PC-9 (cell line): ENCODE measurements around the gene PPCDC. TPM values are rescaled to one million over a fixed set of nuclear protein-coding genes. Genes with fewer than 3 reads are reported as not detected.

Source experiments
- BruUV-seq: library from RNA; stranded (reverse); fragments of 400-500 nt; replicated peaks from 2 replicates; lab custom pipeline; 2021; lab: Mats Ljungman, UMichigan
- CTCF ChIA-PET: fragments of 300-600 bp; sonication (Branson Sonifier 250); formaldehyde crosslinking; loops from one replicate; lab custom pipeline; 2022; ENCODE audit warnings: antibody characterized with exemption; lab: Charles Lee
- POLR2A ChIA-PET: fragments of 300-600 bp; sonication (Branson Sonifier 250); formaldehyde crosslinking; loops from one replicate; lab custom pipeline; 2022; ENCODE audit warnings: antibody characterized with exemption; ENCODE audit not compliant: unreplicated experiment; lab: Charles Lee
- DNase-seq, 2 experiments: peaks; one replicate each; pipeline versions ENCODE4 v3.0.0 to v3.0.0-alpha.2; 2015 to 2022; ENCODE audit warnings: mixed read lengths in 1 of 2
- H2AFZ ChIP-seq: fragments of 200-600 bp; sonication (generic); 2 replicates; pipeline ENCODE4 v1.8.1; 2017; ENCODE audit warnings: antibody characterized with exemption
- H3F3A ChIP-seq: fragments of 200-600 bp; sonication (generic); 2 replicates; pipeline ENCODE4 v1.8.1; 2017; ENCODE audit warnings: antibody characterized with exemption, mild to moderate bottlenecking, low read depth; ENCODE audit not compliant: insufficient read depth
- H3K27ac ChIP-seq: fragments of 200-600 bp; sonication (generic); 2 replicates; pipeline ENCODE4 v1.6.1; 2016; ENCODE audit warnings: mixed run types
- H3K27me3 ChIP-seq: fragments of 200-600 bp; sonication (generic); 2 replicates; pipeline ENCODE4 v1.6.1; 2016; ENCODE audit warnings: low read depth, mixed run types; ENCODE audit not compliant: insufficient read depth
- H3K36me3 ChIP-seq: fragments of 200-600 bp; sonication (generic); 2 replicates; pipeline ENCODE4 v1.6.1; 2016; ENCODE audit warnings: low read depth, mixed run types
- H3K4me1 ChIP-seq: fragments of 200-600 bp; sonication (generic); replicated peaks from 2 replicates; pipeline ENCODE4 v1.6.1; 2016; ENCODE audit warnings: mixed run types; ENCODE audit not compliant: insufficient read depth
- H3K4me2 ChIP-seq: fragments of 200-600 bp; sonication (generic); 2 replicates; pipeline ENCODE4 v1.6.1; 2017; ENCODE audit warnings: mixed run types
- H3K4me3 ChIP-seq: fragments of 200-600 bp; sonication (generic); 2 replicates; pipeline ENCODE4 v1.6.1; 2016; ENCODE audit warnings: mixed run types
- H3K79me2 ChIP-seq: fragments of 200-600 bp; sonication (generic); 2 replicates; pipeline ENCODE4 v1.6.1; 2017; ENCODE audit warnings: low read depth, mixed run types
- H3K9me2 ChIP-seq: fragments of 200-600 bp; sonication (generic); 2 replicates; pipeline ENCODE4 v1.8.1; 2017; ENCODE audit warnings: mild to moderate bottlenecking; ENCODE audit not compliant: insufficient read depth
- H3K9me3 ChIP-seq: fragments of 200-600 bp; sonication (generic); 2 replicates; pipeline ENCODE4 v1.8.1; 2016; ENCODE audit warnings: low read depth; ENCODE audit not compliant: insufficient read depth
- H4K20me1 ChIP-seq: fragments of 200-600 bp; sonication (generic); 2 replicates; pipeline ENCODE4 v1.8.1; 2017; ENCODE audit not compliant: insufficient read depth
- CTCF ChIP-seq: fragments of 200-600 bp; sonication (generic); conservative IDR thresholded peaks from 2 replicates; pipeline ENCODE4 v1.6.1; 2017; ENCODE audit warnings: mixed run types, antibody characterized with exemption, mild to moderate bottlenecking, moderate library complexity
- EZH2 ChIP-seq: fragments of 200-600 bp; sonication (generic); IDR thresholded peaks from 2 replicates; pipeline ENCODE4 v1.8.0; 2017; ENCODE audit warnings: antibody characterized with exemption, low read depth
- intact Hi-C: fragments of 100-400 bp; cut with micrococcal nuclease; formaldehyde crosslinking; loops from one replicate; pipeline ENCODE4 v1.10.0; 2022; ENCODE audit not compliant: unreplicated experiment
- total RNA-seq: library from RNA; stranded (reverse); gene quantifications from 2 replicates; pipeline ENCODE4 v1.2.3, GENCODE V29; 2021

The PPCDC gene
- total RNA-seq, 1 experiment from 2014 or later = 24.4 TPM

- no peaks in the 10 kb centered on the region for H3K9me3 ChIP-seq
- H3K27ac ChIP-seq = no peak overlapping the region
- BruUV-seq = no TSS peak
- no peak overlapping the region for H3K4me3 ChIP-seq
- DNase-seq = no peak
- TF ChIP-seq EZH2 = no peak
- TF ChIP-seq CTCF = no peak
- H3K36me3 ChIP-seq = no peaks in the 10 kb centered on the region
- peaks cover 26% of the 10 kb centered on the region for H3K4me1 ChIP-seq
- H4K20me1 ChIP-seq = no peaks in the 10 kb centered on the region
- peaks cover 39% of the 10 kb centered on the region; the same call in 1 of the 2 replicates for H3F3A ChIP-seq
- no peaks in the 10 kb centered on the region for H3K79me2 ChIP-seq
- CTCF ChIA-PET = no interaction called here
- H2AFZ ChIP-seq = no peak overlapping the region
- no peaks in the 10 kb centered on the region for H3K9me2 ChIP-seq
- no peak overlapping the region for H3K4me2 ChIP-seq
- POLR2A ChIA-PET = no interaction called here
- intact Hi-C loops = no loop called here
- no peaks in the 10 kb centered on the region for H3K27me3 ChIP-seq
Measured at GRCh38 chr15:75059607-75060006, 36.2 kb downstream of the PPCDC start.

GRCh38 chr15:75061272-75061671 lies 37.9 kb downstream of the PPCDC start:
- Histone ChIP-seq H3K9me3 (no peaks in the 10 kb centered on the region), H3K4me2 (no peak overlapping the region), H3K9me2 (no peaks in the 10 kb centered on the region), H3K4me1 (peaks cover 39% of the 10 kb centered on the region), H3K27ac (no peak overlapping the region), H3K4me3 (no peak overlapping the region), H3K36me3 (no peaks in the 10 kb centered on the region), H3K79me2 (no peaks in the 10 kb centered on the region), H3F3A (peaks cover 49% of the 10 kb centered on the region), H3K27me3 (no peaks in the 10 kb centered on the region), H2AFZ (no peak overlapping the region), H4K20me1 (no peaks in the 10 kb centered on the region)
- no peak for DNase-seq
- ChIA-PET CTCF (interaction anchor here (1.1 kb wide), 1 partner anchor 18 kb away, joined by 4 read pairs; no protein-coding TSS in a partner anchor), POLR2A (no interaction called here)
- intact Hi-C loops = no loop called here
- no TSS peak for BruUV-seq
- TF ChIP-seq EZH2 (no peak), CTCF (no peak)

- intact Hi-C loops = no loop called here
Measured at GRCh38 chr15:75062706-75063105, 39.3 kb downstream of the PPCDC start.

More at GRCh38 chr15:75062706-75063105, 39.3 kb downstream of the PPCDC start:
- no peak overlapping the region for H3K4me3 ChIP-seq
- no peak overlapping the region for H2AFZ ChIP-seq
- H4K20me1 ChIP-seq = no peaks in the 10 kb centered on the region
- DNase-seq = no peak
- TF ChIP-seq CTCF (no peak), EZH2 (no peak)
- no peak overlapping the region for H3K4me2 ChIP-seq
- peaks cover 49% of the 10 kb centered on the region for H3F3A ChIP-seq
- no peaks in the 10 kb centered on the region for H3K9me2 ChIP-seq
- H3K4me1 ChIP-seq = peaks cover 46% of the 10 kb centered on the region
- BruUV-seq = no TSS peak
- no peaks in the 10 kb centered on the region for H3K79me2 ChIP-seq
- CTCF ChIA-PET = interaction anchor here (1.1 kb wide), 1 partner anchor 19 kb away, joined by 4 read pairs; no protein-coding TSS in a partner anchor
- H3K9me3 ChIP-seq = no peaks in the 10 kb centered on the region
- H3K27ac ChIP-seq = no peak overlapping the region
- POLR2A ChIA-PET = no interaction called here
- no peaks in the 10 kb centered on the region for H3K36me3 ChIP-seq
- no peaks in the 10 kb centered on the region for H3K27me3 ChIP-seq
